K562 (cell line): ENCODE data around the gene TLE6. TPM values are rescaled to one million over a fixed set of nuclear protein-coding genes. Genes with fewer than 3 reads are reported as not detected.

Experiments
- ATAC-seq: fragments of 200-7000 bp; cut with Tn5 transposase; 3 replicates; pipeline ENCODE4 v1.9.1; 2020; ENCODE audit warnings: moderate library complexity
- BruUV-seq: library from RNA; stranded (reverse); fragments of 400-500 nt; replicated peaks from 2 replicates; lab custom pipeline; 2021; lab: Mats Ljungman, UMichigan
- CTCF ChIA-PET: fragments of 300-600 bp; formaldehyde crosslinking; extraction: SDS; loops from one replicate; lab custom pipeline; 2021; ENCODE audit warnings: low intra/inter-chr PET ratio; lab: Yijun Ruan, JAX
- POLR2A ChIA-PET: fragments of 300-600, 350-650 bp; sonication (Branson Sonifier 250); formaldehyde crosslinking; extraction: SDS; loops from one replicate; lab custom pipeline; 2021; ENCODE audit warnings: antibody characterized with exemption, inconsistent platforms; lab: Yijun Ruan, JAX
- DNase-seq, 4 experiments: peaks; one replicate each; pipeline versions ENCODE4 v3.0.0 to v3.0.0-alpha.2; 2011 to 2018; ENCODE audit warnings: low spot score in 3 of 4, mixed read lengths in 3 of 4; ENCODE audit errors: extremely low read depth in 1 of 4
- FAIRE-seq: peaks from 2 replicates; lab custom pipeline; 2011; peaks lifted over from hg19 to GRCh38; lab: Jason Lieb, UNC
- H2AFZ ChIP-seq: 2 replicates; pipeline ENCODE4 v1.6.0; 2011; ENCODE audit warnings: low read depth, low read length, control low read depth, inconsistent platforms
- H3K27ac ChIP-seq: fragments of 200-600 bp; 3 replicates; pipeline ENCODE4 v1.8.0; 2011; ENCODE audit warnings: low read depth, mild to moderate bottlenecking, control low read depth, inconsistent platforms, low read length, moderate library complexity, mixed read lengths; ENCODE audit errors: extremely low read depth
- H3K27me3 ChIP-seq, 2 experiments: fragments of 300-600 bp in 1 of 2; 2 replicates in 1 of 2; 3 replicates in 1 of 2; pipeline versions ENCODE4 v1.6.0 to v1.8.0; 2011; ENCODE audit warnings: inconsistent platforms in 2 of 2, low read length in 2 of 2, mild to moderate bottlenecking in 1 of 2, mixed read lengths in 1 of 2, moderate library complexity in 1 of 2; ENCODE audit not compliant: control insufficient read depth in 2 of 2, insufficient read depth in 2 of 2
- H3K36me3 ChIP-seq: fragments of 300-600 bp; 3 replicates; pipeline ENCODE4 v1.8.0; 2011; ENCODE audit warnings: mild to moderate bottlenecking, low read length, inconsistent platforms; ENCODE audit not compliant: control insufficient read depth, insufficient read depth
- H3K4me1 ChIP-seq, 2 experiments: fragments of 200-600 bp in 1 of 2; replicated peaks in 1 of 2; 2 replicates in 1 of 2; 3 replicates in 1 of 2; pipeline versions ENCODE4 v1.5.1 to v1.8.0; 2011; ENCODE audit warnings: inconsistent platforms in 2 of 2, low read length in 2 of 2, mild to moderate bottlenecking in 1 of 2, mixed read lengths in 1 of 2, moderate library complexity in 1 of 2; ENCODE audit not compliant: control insufficient read depth in 2 of 2, insufficient read depth in 2 of 2
- H3K4me2 ChIP-seq: 2 replicates; pipeline ENCODE4 v1.6.1; 2011; ENCODE audit warnings: low read length, control low read depth, inconsistent platforms, mixed read lengths; ENCODE audit not compliant: insufficient read depth
- H3K4me3 ChIP-seq: fragments of 200-600 bp; sonication (generic), shearing (Covaris generic); 2 replicates; pipeline ENCODE4 v1.5.1; 2016; ENCODE audit warnings: control low read depth, inconsistent platforms
- H3K79me2 ChIP-seq: fragments of 200-600 bp; 3 replicates; pipeline ENCODE4 v1.8.0; 2011; ENCODE audit warnings: low read length, inconsistent platforms; ENCODE audit not compliant: control insufficient read depth, insufficient read depth
- H3K9ac ChIP-seq, 2 experiments: 2 replicates each; pipeline versions ENCODE4 v1.6.0 to v1.6.1; 2011; ENCODE audit warnings: low read depth in 2 of 2, low read length in 2 of 2, control low read depth in 1 of 2, inconsistent platforms in 1 of 2, mild to moderate bottlenecking in 1 of 2, mixed read lengths in 1 of 2; ENCODE audit not compliant: insufficient read depth in 1 of 2
- H3K9me1 ChIP-seq: one replicate; pipeline ENCODE4 v1.6.0; 2011; ENCODE audit warnings: inconsistent platforms, mild to moderate bottlenecking, low read length, moderate library complexity; ENCODE audit not compliant: control insufficient read depth, insufficient read depth
- H3K9me3 ChIP-seq: replicated peaks from 2 replicates; pipeline ENCODE4 v1.5.1; 2011; ENCODE audit warnings: low read depth, low read length, inconsistent platforms; ENCODE audit not compliant: control insufficient read depth, insufficient read depth
- H4K20me1 ChIP-seq: replicated peaks from 2 replicates; pipeline ENCODE4 v1.6.1; 2011; ENCODE audit warnings: low read length, inconsistent platforms, mixed read lengths; ENCODE audit not compliant: control insufficient read depth, insufficient read depth
- CHD1 ChIP-seq: fragments of 200-600 bp; sonication (generic); IDR thresholded peaks from one replicate; pipeline ENCODE4 v1.6.1; 2012; ENCODE audit warnings: mild to moderate bottlenecking, moderate library complexity, low read length, inconsistent platforms
- HINFP ChIP-seq: fragments of 450-650 bp; conservative IDR thresholded peaks from 2 replicates; pipeline ENCODE4 v1.6.1; 2016; ENCODE audit warnings: missing genetic modification characterization, low read depth, mild to moderate bottlenecking, control low read depth, missing compliant biosample characterization
- MTA1 ChIP-seq: fragments of 450-650 bp; IDR thresholded peaks from 2 replicates; pipeline ENCODE4 v1.6.1; 2017; ENCODE audit warnings: borderline replicate concordance
- SOX6 ChIP-seq: fragments of 450-650 bp; IDR thresholded peaks from 2 replicates; pipeline ENCODE4 v1.6.1; 2014; ENCODE audit warnings: mild to moderate bottlenecking
- SRSF1 ChIP-seq: fragments of 200-400 bp; formaldehyde crosslinking; IDR thresholded peaks from 2 replicates; pipeline ENCODE4 v1.6.1; 2017; ENCODE audit warnings: mild to moderate bottlenecking, low read depth, low read length, moderate library complexity
- ZFP30 ChIP-seq: fragments of 250-450 bp; sonication (Bioruptor Pico); IDR thresholded peaks from 2 replicates; pipeline ENCODE4 v1.8.0; 2022; ENCODE audit warnings: moderate library complexity, mild to moderate bottlenecking, inconsistent platforms, borderline replicate concordance
- ZNF23 ChIP-seq: fragments of 250-450 bp; sonication (Bioruptor Pico); IDR thresholded peaks from 2 replicates; pipeline ENCODE4 v1.4.0; 2020; ENCODE audit warnings: mild to moderate bottlenecking
- ZNF407 ChIP-seq: fragments of 450-650 bp; IDR thresholded peaks from 2 replicates; pipeline ENCODE4 v1.6.1; 2016; ENCODE audit warnings: low read depth
- ZNF507 ChIP-seq: conservative IDR thresholded peaks from 2 replicates; pipeline ENCODE4 v1.6.1; 2017; ENCODE audit warnings: missing genetic modification characterization, missing compliant biosample characterization
- WGBS: fragments of 100-300 bp; shearing (Covaris generic); methylation state at CpG from one replicate; pipeline ENCODE4 v1.1.6; 2016; ENCODE audit warnings: low coverage, mixed read lengths; ENCODE audit not compliant: insufficient coverage; ENCODE audit errors: missing lambda C conversion rate; 5-methylcytosine and 5-hydroxymethylcytosine counted together
- in situ Hi-C: fragments of 300-500 bp; cut with MboI; formaldehyde crosslinking; loops from 4 replicates; pipeline ENCODE4 v1.15.0; 2018; ENCODE audit warnings: inconsistent platforms, mixed read lengths
- intact Hi-C: fragments of 100-400 bp; cut with micrococcal nuclease; formaldehyde crosslinking; loops from 2 replicates; pipeline ENCODE4 v1.14.2; 2022
- polyA plus RNA-seq, 8 experiments: library from polyadenylated mRNA; depleted of rRNA in 4 of 8; stranded (reverse) in 5 of 8; unstranded in 3 of 8; fragments of >200 nt; fragmentation: Nextera tagmentation in 2 of 8; fragmentation: Illumina TruSeq in 1 of 8; extraction: Ambion mirVana in 2 of 8; extraction: Trizol in 1 of 8; gene quantifications; 2 replicates each; pipeline versions ENCODE4 v1.2.1 to v1.2.3, GENCODE V29; 2011 to 2014; ENCODE audit warnings: inconsistent platforms in 1 of 8, missing spikeins in 1 of 8
- total RNA-seq, 7 experiments: library from RNA; depleted of rRNA in 6 of 7; stranded (reverse); fragments of >200 nt in 6 of 7; fragmentation: Illumina TruSeq in 2 of 7; extraction: Trizol in 2 of 7; gene quantifications; 2 replicates each; pipeline versions ENCODE4 v1.2.1 to v1.2.3, GENCODE V29; 2011 to 2021; ENCODE audit warnings: low replicate concordance in 1 of 7

The TLE6 gene
- total and polyA plus RNA-seq, 9 of the 15 experiments (the other 6 are each of a cell fraction or from before 2014, with no cell fraction given): 1.1 to 6.1 (median 2.5) TPM

GRCh38 chr19:3005345-3005744, 28.0 kb downstream of the TLE6 start:
- Histone ChIP-seq H3K4me3 (no peak overlapping the region), H4K20me1 (no peaks in the 10 kb centered on the region), H3K36me3 (no peaks in the 10 kb centered on the region), H2AFZ (no peak overlapping the region), H3K9me3 (no peaks in the 10 kb centered on the region), H3K4me2 (no peak overlapping the region), H3K9me1 (no peaks in the 10 kb centered on the region), H3K4me1 (peaks cover 0 to 23% of the 10 kb centered on the region in 2 experiments; a peak in 2 of 5 replicates), H3K27me3 (no peaks in the 10 kb centered on the region; a peak in 1 of 5 replicates), H3K9ac (no peak overlapping the region), H3K79me2 (no peaks in the 10 kb centered on the region), H3K27ac (no peak overlapping the region)
- in situ Hi-C loops (no loop called here), intact Hi-C loops (no loop called here)
- ChIA-PET CTCF (no interaction called here), POLR2A (interaction anchor here (1.1 to 2.1 kb wide), 4 partner anchors 10 to 26 kb away, joined by 3 to 10 read pairs (median 4); no protein-coding TSS in a partner anchor)
- no TSS peak for BruUV-seq
- DNase-seq (no peak), ATAC-seq (no peak), FAIRE-seq (no peak)
- 67% methylated on average over 13 of the region's 18 CpGs for WGBS
- TF ChIP-seq SRSF1: no peak
- no peak for TF ChIP-seq HINFP (tag)
- TF ChIP-seq ZNF507 (tag): no peak
- no peak for TF ChIP-seq ZFP30 (CRISPR knock-in tag)
- TF ChIP-seq SOX6: no peak
- no peak for TF ChIP-seq CHD1
- TF ChIP-seq ZNF23 (CRISPR knock-in tag): no peak
- no peak for TF ChIP-seq MTA1
- no peak for TF ChIP-seq ZNF407
